Heart right ventricle (tissue), 16 donors: ENCODE results near the gene SRL. TPM values are rescaled to one million over a fixed set of nuclear protein-coding genes. Genes with fewer than 3 reads are reported as not detected.

Experiments
- ATAC-seq, 8 donors: fragments of 200-7000 bp; cut with Tn5 transposase; one replicate each; pipeline ENCODE4 v1.9.1; 2020; ENCODE audit warnings: mild to moderate bottlenecking in 8 of 8, moderate library complexity in 8 of 8, moderate number of reproducible peaks in 1 of 8
- DNase-seq, 2 donors: peaks; one replicate each; pipeline ENCODE4 v3.0.0-alpha.2; 2020
- H3K27ac ChIP-seq, 10 donors: fragments of 200-600 bp; sonication (generic) in 2 of 10; one replicate each; pipeline versions ENCODE4 v1.5.0 to v1.8.0; 2020 to 2022; ENCODE audit warnings: mild to moderate bottlenecking in 3 of 10
- H3K27me3 ChIP-seq, 7 donors: fragments of 200-600 bp; one replicate each; pipeline ENCODE4 v1.8.0; 2021 to 2022; ENCODE audit warnings: mild to moderate bottlenecking in 2 of 7
- H3K36me3 ChIP-seq, 9 donors: fragments of 200-600 bp; sonication (generic) in 1 of 9; one replicate each; pipeline versions ENCODE4 v1.5.0 to v1.8.0; 2020 to 2022; ENCODE audit warnings: mild to moderate bottlenecking in 2 of 9
- H3K4me1 ChIP-seq, 9 donors: fragments of 200-600 bp; sonication (generic) in 1 of 9; one replicate each; pipeline versions ENCODE4 v1.5.0 to v1.8.0; 2020 to 2022; ENCODE audit warnings: mild to moderate bottlenecking in 4 of 9
- H3K4me3 ChIP-seq, 10 donors: fragments of 200-600 bp; sonication (generic) in 2 of 10; one replicate each; pipeline versions ENCODE4 v1.5.0 to v1.8.0; 2020 to 2022; ENCODE audit warnings: mild to moderate bottlenecking in 7 of 10, moderate library complexity in 2 of 10
- H3K9me3 ChIP-seq, 11 donors: fragments of 200-600 bp in 10 of 11; sonication (generic) in 2 of 11; one replicate each; pipeline versions ENCODE4 v1.5.0 to v1.8.0; 2013 to 2022; ENCODE audit warnings: mild to moderate bottlenecking in 2 of 11, control low read depth in 1 of 11, moderate library complexity in 1 of 11
- WGBS, 2 donors: extraction: QIAGEN DNeasy Blood & Tissue Kit; methylation state at CpG; one replicate each; pipeline ENCODE4 v1.1.7; 2013; ENCODE audit warnings: inconsistent platforms in 1 of 2; 5-methylcytosine and 5-hydroxymethylcytosine counted together
- intact Hi-C, 10 donors: fragments of 100-400 bp; cut with DNase I; formaldehyde crosslinking; loops; one replicate each; pipeline versions ENCODE4 v1.11.1 to v1.14.2; 2022
- polyA plus RNA-seq, 2 donors: library from polyadenylated mRNA; stranded (reverse); fragments of 200-250 nt; gene quantifications; one replicate each; pipeline ENCODE4 v1.2.3, GENCODE V29; 2013
- total RNA-seq, 10 donors: library from RNA; stranded (reverse); fragmentation: NEBNext Ultra II Directional in 3 of 10; extraction: Animal tissue kit (Norgen Biotek cat#: 25700) in 3 of 10; gene quantifications; one replicate each; pipeline versions ENCODE4 v1.2.1 to v1.2.4, GENCODE V29; 2021 to 2023
- TF ChIP-seq, protein P1 (sequence below), 9 donors: fragments of 200-600 bp; sonication (generic) in 2 of 9; IDR thresholded peaks; one replicate each; pipeline versions ENCODE4 v1.5.0 to v1.8.0; 2021 to 2022; ENCODE audit warnings: antibody characterized with exemption in 9 of 9, mild to moderate bottlenecking in 5 of 9, moderate library complexity in 1 of 9
- donor health status: Arrhythmogenic right ventricular cardiomyopathy.
- donor health status: ischemic (EF 13 %, LVEDD 7.1; RV severe dilation, severe dysfunction).
- donor health status: healthy with polysubstance abuse.
- donor health status: DM: no; HTN: yes; CAD: no.
- donor health status: DM: no; HTN: no; CAD: no.
- donor health status: ischemic (EF 25% LVEDD 6.9; RV normal size, moderate dysfunction).
- donor health status: ischemic (EF 25% LVEDD 5.7; RV mildly dilated, moderate dysfunction).
- donor health status: healthy.
- donor health status: DM: yes; HTN: yes; CAD: no.
- donor health status: Ischemic cardiomyopathy.
- donor health status: ischemic (EF 35%, LVEDD 5.7; RV mildly dilated, moderate dysfunction).
- donor health status: nonischemic (EF 11% LVEDD 7.7; RV severe dilation, severe dysfunction).
- donor health status: DM: yes; HTN: yes; CAD: no.
- donor health status: PGD.
- donor health status: ischemic (EF 29% LVEDD 5.4; RV normal size, mild dysfunction).
- donor health status: nonischemic (EF 23%, LVEDD 6.1; RV moderate dilation, normal function).

Gene SRL
- total and polyA plus RNA-seq, 12 donors, result 161 to 587 (median 478) TPM

DNA sequence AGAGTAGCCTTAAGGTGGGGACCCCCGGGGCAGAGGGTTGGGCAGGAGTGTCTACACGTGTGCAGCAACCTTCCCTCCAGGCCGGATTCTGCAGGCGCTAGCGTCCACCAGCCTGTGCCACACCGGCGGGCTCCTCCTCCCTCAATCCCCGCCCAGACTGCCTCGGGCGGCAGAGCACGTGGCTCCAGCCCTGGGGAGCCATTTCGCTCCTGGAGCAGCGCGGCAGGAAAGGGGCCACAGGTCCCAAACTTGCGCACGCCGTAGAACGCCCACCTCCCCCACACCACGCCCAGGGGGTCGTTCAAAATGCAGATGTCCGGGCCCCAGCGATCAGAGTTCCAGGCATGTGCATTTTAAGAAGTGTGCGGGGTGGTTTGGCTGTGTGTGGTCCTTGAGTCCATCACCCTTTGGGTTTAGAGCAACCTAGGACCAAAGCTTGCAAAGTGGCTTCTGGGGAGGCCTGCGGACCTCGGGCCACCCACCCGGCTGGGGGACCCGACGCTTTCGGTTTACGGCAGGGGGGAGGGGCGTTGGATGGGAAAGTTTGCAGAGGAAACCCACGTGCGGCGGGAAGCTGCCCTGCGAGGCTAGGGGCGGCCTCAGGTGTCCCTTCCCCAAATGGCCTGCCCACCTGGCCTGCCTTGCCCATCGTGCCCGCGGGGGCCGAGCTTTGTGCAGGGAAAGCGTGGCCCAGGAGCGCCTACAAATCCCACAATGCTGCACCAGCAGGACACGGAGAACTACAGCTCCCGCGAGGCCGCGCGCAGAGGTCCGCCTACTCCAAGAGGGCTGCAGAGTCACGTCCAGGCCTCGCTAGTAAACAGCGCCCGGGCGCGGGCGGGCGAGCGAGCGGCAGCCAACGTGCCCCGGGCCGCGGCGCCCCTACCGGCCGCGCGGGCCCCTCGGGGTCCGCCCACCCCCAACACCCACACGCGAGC lies 29.6 kb upstream of the SRL start:
- Histone ChIP-seq H3K27me3 (no peaks in the 10 kb centered on the region), H3K36me3 (no peaks in the 10 kb centered on the region), H3K27ac (peak overlapping the region; percentile 72 to 97 (median 91)), H3K9me3 (no peaks in the 10 kb centered on the region), H3K4me1 (peaks cover 0 to 29% (median 17%) of the 10 kb centered on the region in 9 donors), H3K4me3 (peak overlapping the region; percentile 71 to 96 (median 86))
- DNase-seq, result peak; percentile 92 to 93
- intact Hi-C loops, result loop anchor here in 4 of 10 donors (5.0 kb wide), 2 partner anchors 51 to 56 kb away; no protein-coding TSS in a partner anchor
- TF ChIP-seq, protein P1, sequence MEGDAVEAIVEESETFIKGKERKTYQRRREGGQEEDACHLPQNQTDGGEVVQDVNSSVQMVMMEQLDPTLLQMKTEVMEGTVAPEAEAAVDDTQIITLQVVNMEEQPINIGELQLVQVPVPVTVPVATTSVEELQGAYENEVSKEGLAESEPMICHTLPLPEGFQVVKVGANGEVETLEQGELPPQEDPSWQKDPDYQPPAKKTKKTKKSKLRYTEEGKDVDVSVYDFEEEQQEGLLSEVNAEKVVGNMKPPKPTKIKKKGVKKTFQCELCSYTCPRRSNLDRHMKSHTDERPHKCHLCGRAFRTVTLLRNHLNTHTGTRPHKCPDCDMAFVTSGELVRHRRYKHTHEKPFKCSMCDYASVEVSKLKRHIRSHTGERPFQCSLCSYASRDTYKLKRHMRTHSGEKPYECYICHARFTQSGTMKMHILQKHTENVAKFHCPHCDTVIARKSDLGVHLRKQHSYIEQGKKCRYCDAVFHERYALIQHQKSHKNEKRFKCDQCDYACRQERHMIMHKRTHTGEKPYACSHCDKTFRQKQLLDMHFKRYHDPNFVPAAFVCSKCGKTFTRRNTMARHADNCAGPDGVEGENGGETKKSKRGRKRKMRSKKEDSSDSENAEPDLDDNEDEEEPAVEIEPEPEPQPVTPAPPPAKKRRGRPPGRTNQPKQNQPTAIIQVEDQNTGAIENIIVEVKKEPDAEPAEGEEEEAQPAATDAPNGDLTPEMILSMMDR (IDR thresholded peaks at IDR 0.05), result peak in 3 of 9 donors; percentile 17 to 48 (median 17)
- peak; percentile 83 to 90 (median 89) for ATAC-seq
- WGBS, 2 donors, result 0% methylated on average over 65 to 72 of the region's 72 CpGs

DNA sequence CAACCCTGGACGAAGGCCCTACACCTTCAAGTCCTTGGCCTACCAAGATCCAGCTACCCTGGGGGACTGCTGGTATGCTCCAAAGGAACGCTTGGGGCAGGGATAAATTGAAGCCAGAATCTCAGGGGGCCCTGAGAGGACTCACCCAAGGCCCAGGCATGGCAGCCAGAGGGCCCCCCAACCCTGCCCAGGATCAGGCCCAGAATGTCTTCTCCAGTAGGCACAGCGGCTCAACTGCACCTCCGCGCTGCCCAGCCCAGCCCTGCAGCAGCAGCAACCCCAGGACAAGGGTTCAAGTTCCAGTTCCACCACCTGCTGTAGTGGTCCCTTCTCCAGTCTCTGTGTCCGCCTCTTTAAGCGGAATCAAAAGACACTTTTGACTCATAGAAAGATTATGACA lies 28.7 kb upstream of the SRL start:
- peaks cover 0 to 34% (median 21%) of the 10 kb centered on the region in 9 donors for H3K4me1 ChIP-seq
- H3K9me3 ChIP-seq, result no peaks in the 10 kb centered on the region
- peak overlapping the region in 6 of 10 donors; percentile 71 to 96 (median 84) for H3K4me3 ChIP-seq
- intact Hi-C loops, result loop anchor here in 4 of 10 donors (5.0 kb wide), 2 partner anchors 52 to 57 kb away; no protein-coding TSS in a partner anchor
- no peak for ATAC-seq
- TF ChIP-seq, protein P1 (IDR thresholded peaks at IDR 0.05), result no peak
- no peaks in the 10 kb centered on the region for H3K27me3 ChIP-seq
- H3K27ac ChIP-seq, result peak overlapping the region in 6 of 10 donors; percentile 72 to 97 (median 91)
- DNase-seq, result no peak
- H3K36me3 ChIP-seq, result no peaks in the 10 kb centered on the region
- WGBS, 2 donors, result 92% methylated on average over 7 of the region's 7 CpGs

DNA sequence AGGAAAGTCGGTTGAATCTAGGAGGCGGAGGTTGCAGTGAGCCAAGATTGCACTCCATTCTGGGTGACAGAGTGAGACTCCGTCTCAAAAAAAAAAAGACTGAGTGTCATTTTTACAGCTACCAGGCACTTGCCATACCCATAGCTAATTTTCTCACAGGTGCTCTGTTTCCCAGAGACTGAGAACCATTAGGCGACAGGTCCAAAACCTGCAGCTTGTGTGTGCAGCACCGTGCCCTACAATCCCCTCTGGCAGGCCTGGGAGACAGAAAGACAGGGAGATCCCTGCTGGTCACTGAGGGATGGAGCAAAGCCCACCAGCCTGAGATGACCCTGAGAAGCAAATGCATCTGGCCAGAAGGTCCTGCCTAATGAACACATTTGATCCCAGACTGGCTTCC lies 28.2 kb upstream of the SRL start:
- Histone ChIP-seq H3K27me3 (no peaks in the 10 kb centered on the region), H3K36me3 (no peaks in the 10 kb centered on the region), H3K4me1 (peaks cover 0 to 39% (median 21%) of the 10 kb centered on the region in 9 donors), H3K27ac (no peak overlapping the region), H3K9me3 (no peaks in the 10 kb centered on the region), H3K4me3 (no peak overlapping the region)
- ATAC-seq (no peak), DNase-seq (no peak)
- TF ChIP-seq, protein P1 (IDR thresholded peaks at IDR 0.05), result no peak
- 84 to 89% methylated on average over 5 of the region's 5 CpGs for WGBS, 2 donors
- intact Hi-C loops, result loop anchor here in 4 of 10 donors (5.0 kb wide), 2 partner anchors 52 to 57 kb away; no protein-coding TSS in a partner anchor

DNA sequence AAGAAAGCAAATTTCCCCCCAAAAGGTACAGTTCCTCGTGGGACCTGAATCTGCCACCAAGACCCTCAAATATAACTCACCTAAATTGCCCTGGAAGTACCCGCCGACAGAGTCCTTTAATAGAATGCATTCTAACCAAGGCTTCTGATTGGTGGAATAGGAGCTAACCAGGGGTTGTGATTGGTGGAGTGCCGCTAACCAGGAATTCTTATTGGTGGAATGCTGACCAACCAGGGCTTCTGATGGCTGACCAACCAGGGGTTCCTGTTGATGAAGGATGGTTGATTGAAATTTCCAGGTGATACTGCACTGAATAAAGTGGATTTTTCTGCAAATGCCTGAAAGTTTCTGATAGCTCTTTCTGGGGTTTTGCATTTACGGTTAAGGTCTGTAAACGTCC lies 24.5 kb upstream of the SRL start:
- Histone ChIP-seq H3K4me1 (peaks cover 4 to 40% (median 22%) of the 10 kb centered on the region in 9 donors), H3K9me3 (no peaks in the 10 kb centered on the region), H3K4me3 (no peak overlapping the region), H3K27me3 (no peaks in the 10 kb centered on the region), H3K36me3 (peaks cover 0 to 12% (median 4%) of the 10 kb centered on the region in 9 donors), H3K27ac (peak overlapping the region in 2 of 10 donors; percentile 15 to 40)
- DNase-seq (no peak), ATAC-seq (no peak)
- 93 to 94% methylated on average over 6 of the region's 6 CpGs for WGBS, 2 donors
- TF ChIP-seq, protein P1 (IDR thresholded peaks at IDR 0.05), result no peak
- intact Hi-C loops, result no loop called here
